HG03045 (cell line): Measurements from ENCODE around the gene MAGI2.
"Not testable (repeated sequence)": the region's sequence is repeated elsewhere in the genome, so short reads cannot be mapped to it uniquely, and the experiment has no call there.

ENCODE experiments used
- ATAC-seq: cut with Tn5 transposase; IDR thresholded peaks from one replicate; pipeline ENCODE4 v1.9.1; 2021; ENCODE audit warnings: mild to moderate bottlenecking, moderate library complexity; ENCODE audit not compliant: unreplicated experiment

The MAGI2 gene

GRCh38 chr7:78265486-78265885, 1188.0 kb downstream of the MAGI2 start:
- no peak for ATAC-seq

DNA sequence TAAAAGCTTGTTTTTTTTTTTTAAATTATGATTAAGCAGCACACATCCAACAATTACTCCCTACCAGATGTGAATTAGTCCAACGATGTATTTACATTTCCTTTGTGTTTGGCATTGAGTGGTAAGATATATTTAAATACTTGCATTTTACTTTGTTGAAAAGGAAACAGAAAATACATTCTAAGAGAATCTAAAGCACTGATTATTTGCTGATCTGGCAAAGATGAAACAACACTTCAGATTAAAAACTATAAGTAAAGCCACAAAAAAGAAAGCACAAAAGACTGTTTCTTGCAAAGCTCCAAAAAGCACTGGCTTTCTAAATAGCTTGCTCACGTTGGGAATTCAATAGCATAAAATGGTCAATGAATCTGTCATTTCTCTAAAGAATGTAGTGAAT, 1188.4 kb downstream of the MAGI2 start:
- no peak for ATAC-seq

GRCh38 chr7:78264105-78264504, 1189.4 kb downstream of the MAGI2 start:
- ATAC-seq, result no peak

DNA sequence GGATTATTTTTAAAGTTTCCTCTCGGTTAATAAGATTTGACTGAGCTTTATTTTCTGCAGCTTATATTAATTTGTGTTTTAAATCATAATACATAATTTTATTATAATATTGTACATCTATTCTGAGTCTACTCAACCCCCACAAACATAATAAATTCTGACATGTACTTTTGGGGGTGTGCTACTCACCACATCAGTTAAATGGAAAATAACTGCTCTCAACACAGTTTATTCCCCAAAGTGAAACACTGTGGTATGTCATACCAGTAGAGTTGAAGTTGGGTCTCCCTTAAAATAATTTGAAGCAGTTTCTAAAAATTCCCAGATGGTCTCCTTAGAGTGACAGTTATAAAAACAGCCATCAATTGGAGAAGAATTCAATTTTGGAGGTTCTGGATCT, 1191.7 kb downstream of the MAGI2 start:
- ATAC-seq, result no peak

DNA sequence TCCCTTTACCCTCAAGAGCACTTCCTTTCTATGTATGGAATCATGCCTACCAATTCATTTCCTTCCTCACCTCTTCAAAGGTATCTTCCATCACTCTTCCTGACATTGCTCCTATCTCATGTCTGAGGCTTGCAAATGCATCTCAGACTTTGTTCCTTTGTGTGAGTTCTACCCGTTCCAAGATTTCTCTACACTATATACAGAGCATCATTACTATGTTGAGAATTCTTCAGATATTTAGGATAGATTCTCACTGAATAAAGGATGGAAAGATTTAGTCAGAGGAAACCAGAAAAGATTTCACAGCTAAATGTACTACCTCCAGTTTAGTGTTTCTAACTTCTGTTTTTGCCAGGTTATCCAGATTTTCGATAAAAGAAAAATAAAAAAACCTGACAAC, 1192.2 kb downstream of the MAGI2 start:
- no peak for ATAC-seq

GRCh38 chr7:78260826-78261225, 1192.6 kb downstream of the MAGI2 start:
- ATAC-seq, result no peak

DNA sequence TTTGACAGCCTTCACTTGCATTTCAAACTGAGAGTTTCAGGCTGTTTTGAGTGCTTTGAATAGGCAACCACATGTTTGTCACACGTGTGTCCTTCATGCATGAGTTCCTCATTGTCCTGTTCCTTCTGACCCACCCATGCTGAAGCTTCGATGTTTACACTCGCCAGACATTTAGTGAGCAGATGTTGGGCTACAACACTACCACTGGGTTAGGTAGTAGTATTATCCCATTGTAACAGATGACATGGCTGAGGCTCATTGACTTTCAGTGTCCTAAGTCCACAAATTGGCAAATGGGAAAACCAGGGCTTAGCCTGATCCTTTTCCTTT, 1198.8 kb downstream of the MAGI2 start:
- no peak for ATAC-seq

DNA sequence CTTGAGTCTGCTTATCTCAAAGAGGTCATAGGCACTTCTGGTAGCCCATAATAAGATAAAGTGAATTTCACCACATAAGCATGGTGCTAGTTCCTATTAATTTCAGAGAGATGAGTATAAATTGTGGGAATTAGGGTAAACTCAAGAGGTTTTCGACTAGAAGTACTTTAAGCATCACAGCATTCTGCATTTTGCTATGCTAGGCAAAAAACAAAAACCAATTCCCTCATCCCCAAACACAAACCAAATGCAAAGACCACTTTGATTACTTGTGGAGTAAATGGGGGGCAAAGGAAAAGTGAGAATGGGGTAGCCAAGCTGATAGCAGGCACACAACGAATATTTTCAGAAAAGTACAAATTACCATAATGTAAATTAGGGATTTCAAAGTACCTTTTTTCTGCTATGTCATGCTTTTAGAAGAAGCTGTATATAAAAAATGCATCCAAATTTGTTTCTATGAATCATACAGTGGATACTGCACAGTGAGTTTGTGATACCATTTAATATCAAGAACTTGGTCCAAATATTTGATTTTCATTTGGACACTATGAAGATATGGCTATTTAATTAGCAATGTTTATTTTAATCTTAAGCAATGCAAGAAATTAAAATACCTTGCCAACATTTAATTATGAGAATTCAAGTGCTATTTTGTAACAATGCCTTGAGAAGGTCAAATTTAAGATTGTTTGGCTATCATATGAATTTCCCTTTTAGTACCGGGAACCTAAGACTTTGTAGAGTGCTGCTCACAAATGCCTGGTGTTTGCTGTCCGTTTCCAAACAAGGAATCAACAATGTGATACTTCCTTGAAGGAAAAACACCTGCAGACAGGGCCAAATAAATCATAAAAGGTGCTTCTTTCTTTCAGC, 1199.4 kb downstream of the MAGI2 start:
- no peak for ATAC-seq

DNA sequence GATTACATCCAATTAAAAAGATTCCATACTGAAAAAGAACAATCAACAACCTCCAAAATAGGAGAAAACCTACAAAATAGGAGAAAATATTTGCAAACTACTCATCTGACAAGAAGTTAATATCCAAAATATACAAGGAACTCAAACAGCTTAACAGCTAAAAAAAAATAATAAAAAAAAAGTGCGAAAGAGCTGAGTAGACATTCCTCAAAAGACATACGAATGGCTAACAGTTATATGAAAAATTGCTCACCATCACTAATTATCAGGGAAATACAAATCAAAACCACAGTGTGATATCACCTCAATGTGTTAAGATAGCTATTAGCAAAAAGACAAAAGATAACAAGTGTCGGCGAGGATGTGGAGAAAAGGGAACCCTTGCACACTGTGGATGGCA, 1204.6 kb downstream of the MAGI2 start:
- ATAC-seq, result no peak

- no peak for ATAC-seq
Measured at GRCh38 chr7:78247910-78248689, 1205.4 kb downstream of the MAGI2 start.

DNA sequence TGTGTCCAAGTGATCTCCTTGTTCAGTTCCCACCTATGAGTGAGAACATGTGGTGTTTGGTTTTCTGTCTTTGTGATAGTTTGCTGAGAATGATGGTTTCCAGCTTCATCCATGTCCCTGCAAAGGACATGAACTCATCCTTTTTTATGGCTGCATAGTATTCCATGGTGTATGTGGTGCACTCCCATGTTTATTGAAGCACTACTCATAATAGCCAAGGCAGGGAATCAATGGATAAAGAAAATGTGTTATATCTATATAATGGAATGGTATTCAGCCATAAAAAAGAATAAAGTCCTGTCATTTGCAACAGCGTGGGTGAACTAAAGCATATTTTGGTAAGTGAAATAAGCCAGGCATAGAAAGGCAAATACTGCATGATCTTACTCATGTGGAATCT, 1213.3 kb downstream of the MAGI2 start:
- ATAC-seq, result not testable (repeated sequence)

- ATAC-seq, result no peak
Measured at GRCh38 chr7:78234634-78235033, 1218.8 kb downstream of the MAGI2 start.

DNA sequence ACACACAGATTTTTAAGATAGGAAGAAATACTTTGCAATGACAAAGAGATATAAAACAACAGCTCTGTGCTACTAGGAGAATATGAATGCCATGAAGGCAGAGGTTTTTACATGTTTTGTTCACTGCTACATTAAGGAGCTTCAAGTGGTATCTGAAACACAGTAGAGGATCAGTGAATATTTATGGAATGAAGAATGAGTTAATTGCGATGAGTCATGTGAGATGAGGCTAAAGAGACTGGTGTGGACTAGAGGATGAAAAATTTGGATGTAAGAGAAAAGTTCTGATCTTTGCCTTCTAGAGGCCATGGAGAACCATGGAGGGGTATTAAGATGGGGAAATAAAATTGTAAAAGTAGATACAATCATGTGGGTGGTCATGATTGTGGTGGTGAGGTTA, 1220.7 kb downstream of the MAGI2 start:
- no peak for ATAC-seq

GRCh38 chr7:78226059-78226719, 1227.3 kb downstream of the MAGI2 start:
- no peak for ATAC-seq

GRCh38 chr7:78225534-78225933, 1227.9 kb downstream of the MAGI2 start:
- no peak for ATAC-seq

DNA sequence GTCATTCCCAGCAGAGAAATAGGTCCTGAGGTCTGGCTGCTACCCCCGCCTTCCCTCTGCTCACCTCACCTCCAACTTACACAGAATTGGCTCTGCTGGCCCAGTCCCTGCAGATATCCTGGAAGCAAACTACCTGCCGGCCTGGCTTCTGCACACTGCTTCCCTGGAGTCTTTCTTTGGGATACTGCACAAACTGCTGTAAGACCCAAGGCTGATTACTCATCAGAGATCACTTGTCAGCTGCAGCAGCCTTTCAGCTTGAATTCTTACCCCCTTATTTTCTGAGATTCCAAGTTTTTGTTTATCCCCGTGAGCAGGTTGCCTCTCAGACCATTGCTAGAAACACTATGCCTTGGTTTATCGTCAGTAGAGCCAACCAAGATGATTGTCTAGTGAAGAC, 1228.5 kb downstream of the MAGI2 start:
- ATAC-seq, result no peak

DNA sequence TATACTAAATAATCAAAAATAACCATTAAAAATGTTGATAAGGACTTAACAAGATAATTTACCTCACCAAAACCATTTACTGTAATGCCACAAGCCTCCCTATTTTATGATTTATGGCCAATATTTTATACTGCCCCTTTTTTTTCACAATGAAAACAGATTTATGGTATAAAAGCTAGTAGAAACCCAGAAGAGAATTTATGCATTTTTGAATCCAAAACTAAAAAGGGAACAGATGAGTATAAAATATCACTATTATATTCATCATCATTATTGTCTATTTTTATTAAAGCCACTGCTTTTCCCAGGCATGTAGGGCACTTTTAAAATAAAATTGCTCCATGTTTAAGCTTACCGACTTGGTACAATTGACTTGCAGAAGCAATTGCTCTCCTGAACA, 1229.9 kb downstream of the MAGI2 start:
- no peak for ATAC-seq

DNA sequence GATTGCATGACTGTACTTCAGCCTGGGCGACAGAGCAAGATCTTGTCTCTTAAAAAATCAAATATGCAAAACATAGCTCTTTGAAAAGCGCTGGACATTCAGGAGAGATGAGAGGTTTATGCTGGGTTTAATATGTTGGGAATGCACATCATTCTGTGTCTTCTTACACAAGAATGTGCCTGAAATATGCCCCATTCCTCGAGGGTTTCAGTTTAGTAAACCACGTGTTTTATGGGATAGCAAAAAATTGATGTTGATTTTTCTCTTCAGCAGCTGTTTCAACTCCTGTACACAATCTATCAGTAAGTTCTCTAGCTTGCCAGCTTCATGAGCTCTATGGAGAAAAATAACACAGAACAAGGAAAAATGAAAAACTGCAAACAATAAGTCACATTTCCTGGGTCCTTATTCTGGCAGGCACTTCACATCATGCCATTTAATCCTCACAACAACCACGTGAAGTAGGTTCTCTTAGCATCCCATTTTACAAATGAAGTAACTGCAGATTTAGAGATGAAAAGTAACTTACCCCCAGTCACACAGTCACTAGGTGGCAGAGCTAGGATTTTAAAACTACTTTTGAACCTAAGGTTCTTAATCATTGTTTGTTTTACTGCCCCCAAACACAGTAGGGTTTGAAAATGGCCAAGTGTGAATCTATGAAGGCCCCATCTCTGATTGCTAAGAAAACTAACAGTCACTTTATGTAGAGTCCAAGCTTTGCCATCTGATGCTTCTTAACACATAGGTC, 1231.3 kb downstream of the MAGI2 start:
- no peak for ATAC-seq

DNA sequence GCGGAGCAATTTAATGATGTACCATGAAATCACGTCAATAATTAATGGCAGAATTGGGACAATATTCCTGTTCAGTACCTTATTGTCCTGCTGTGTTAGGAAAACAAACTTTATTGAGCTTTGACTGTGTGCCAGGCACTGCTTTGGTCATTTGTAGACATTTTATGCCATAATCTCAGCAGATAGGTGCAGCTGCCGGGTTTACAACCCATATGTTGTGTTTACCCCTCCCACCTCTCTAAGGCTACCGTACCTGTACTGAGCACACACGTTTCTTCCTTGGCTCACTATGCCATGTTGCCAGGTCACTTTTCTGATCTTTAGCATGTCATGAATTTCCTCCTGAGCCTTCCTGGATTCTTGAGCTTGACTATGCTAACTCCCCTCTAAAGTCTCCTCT, 1232.7 kb downstream of the MAGI2 start:
- ATAC-seq, result no peak

- no peak for ATAC-seq
Measured at GRCh38 chr7:78218876-78219275, 1234.6 kb downstream of the MAGI2 start.

DNA sequence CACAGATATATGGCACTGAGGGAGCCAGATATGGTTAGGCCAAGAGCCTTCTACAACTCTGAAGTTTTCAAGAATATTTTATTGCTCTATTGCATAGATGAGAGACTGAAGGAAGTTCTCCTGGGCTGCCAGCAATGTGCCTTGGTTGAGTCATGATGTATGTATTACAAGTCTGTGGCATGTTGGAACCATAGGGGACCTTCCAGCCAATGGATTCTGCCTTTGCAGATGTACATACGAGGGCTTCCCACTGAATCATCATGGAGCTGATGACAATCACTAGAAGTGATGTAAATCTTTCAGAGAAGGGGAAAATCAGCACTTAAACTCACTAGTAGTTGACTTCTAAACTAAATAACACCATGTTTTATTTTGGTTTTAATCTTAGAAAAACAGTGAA, 1235.4 kb downstream of the MAGI2 start:
- no peak for ATAC-seq
